Natural killer cell (primary cell): ENCODE results near the gene XAF1. TPM values are rescaled to one million over a fixed set of nuclear protein-coding genes. Genes with fewer than 3 reads are reported as not detected.

Experiments
- ATAC-seq, 3 donors: fragments of 150-1000 bp in 2 of 3; fragments of 200-7000 bp in 1 of 3; cut with Tn5 transposase; 1 replicate in 1 of 3; 2 replicates in 2 of 3; pipeline ENCODE4 v1.10.0; 2021; ENCODE audit warnings: mild to moderate bottlenecking in 2 of 3, moderate library complexity in 2 of 3
- DNase-seq, 2 donors: peaks; one replicate each; pipeline versions ENCODE4 v3.0.0 to v3.0.0-alpha.2; 2013 to 2021; ENCODE audit warnings: mixed read lengths in 1 of 2
- H3K27ac ChIP-seq: one replicate; pipeline ENCODE4 v1.5.1; 2013; ENCODE audit warnings: mild to moderate bottlenecking, low read length
- H3K27me3 ChIP-seq: one replicate; pipeline ENCODE4 v1.6.1; 2013; ENCODE audit warnings: low read length; ENCODE audit not compliant: control insufficient read depth, insufficient read depth
- H3K36me3 ChIP-seq: one replicate; pipeline ENCODE4 v1.6.1; 2013; ENCODE audit warnings: low read length; ENCODE audit not compliant: control insufficient read depth, insufficient read depth
- H3K4me1 ChIP-seq: one replicate; pipeline ENCODE4 v1.6.1; 2013; ENCODE audit warnings: low read length; ENCODE audit not compliant: control insufficient read depth, insufficient read depth
- H3K4me3 ChIP-seq: one replicate; pipeline ENCODE4 v1.5.1; 2013; ENCODE audit warnings: low read length
- H3K9me3 ChIP-seq: one replicate; pipeline ENCODE4 v1.6.1; 2013; ENCODE audit warnings: low read length; ENCODE audit not compliant: control insufficient read depth, insufficient read depth
- H3K27ac Mint-ChIP-seq, 2 donors: one replicate each; pipeline ENCODE4 v1.8.0; 2022; ENCODE audit warnings: mild to moderate bottlenecking in 2 of 2, mixed read lengths in 2 of 2, moderate library complexity in 1 of 2
- H3K27me3 Mint-ChIP-seq, 2 donors: one replicate each; pipeline ENCODE4 v1.8.0; 2022; ENCODE audit warnings: low read depth in 2 of 2, mixed read lengths in 2 of 2
- H3K36me3 Mint-ChIP-seq: one replicate; pipeline ENCODE4 v1.8.0; 2022; ENCODE audit warnings: mixed read lengths
- H3K4me1 Mint-ChIP-seq, 2 donors: one replicate each; pipeline ENCODE4 v1.8.0; 2022; ENCODE audit warnings: mixed read lengths in 2 of 2
- H3K4me3 Mint-ChIP-seq: one replicate; pipeline ENCODE4 v1.8.0; 2022; ENCODE audit warnings: mild to moderate bottlenecking, moderate library complexity, mixed read lengths
- H3K9me3 Mint-ChIP-seq, 2 donors: one replicate each; pipeline ENCODE4 v1.8.0; 2022; ENCODE audit warnings: mixed read lengths in 2 of 2
- WGBS: methylation state at CpG from one replicate; pipeline ENCODE4 v1.1.7; 2013; ENCODE audit warnings: missing lambda C conversion rate; ENCODE audit not compliant: insufficient coverage; 5-methylcytosine and 5-hydroxymethylcytosine counted together
- intact Hi-C: fragments of 100-400 bp; cut with micrococcal nuclease; formaldehyde crosslinking; loops from one replicate; pipeline ENCODE4 v1.14.2; 2022
- total RNA-seq, 4 donors: library from RNA; stranded (reverse); fragments of 120-200 nt in 1 of 4; gene quantifications; one replicate each; pipeline versions ENCODE4 v1.2.3 to v1.2.4, GENCODE V29; 2013 to 2022
- TF ChIP-seq, protein P1 (sequence below): fragments of 200-600 bp; IDR thresholded peaks from one replicate; pipeline ENCODE4 v1.8.0; 2022; ENCODE audit warnings: antibody characterized with exemption

Gene XAF1
- total RNA-seq, 3 donors from 2014 or later (not counting 1 experiment from before 2014, with no cell fraction given): 64.2 to 130 (median 97.4) TPM

DNA sequence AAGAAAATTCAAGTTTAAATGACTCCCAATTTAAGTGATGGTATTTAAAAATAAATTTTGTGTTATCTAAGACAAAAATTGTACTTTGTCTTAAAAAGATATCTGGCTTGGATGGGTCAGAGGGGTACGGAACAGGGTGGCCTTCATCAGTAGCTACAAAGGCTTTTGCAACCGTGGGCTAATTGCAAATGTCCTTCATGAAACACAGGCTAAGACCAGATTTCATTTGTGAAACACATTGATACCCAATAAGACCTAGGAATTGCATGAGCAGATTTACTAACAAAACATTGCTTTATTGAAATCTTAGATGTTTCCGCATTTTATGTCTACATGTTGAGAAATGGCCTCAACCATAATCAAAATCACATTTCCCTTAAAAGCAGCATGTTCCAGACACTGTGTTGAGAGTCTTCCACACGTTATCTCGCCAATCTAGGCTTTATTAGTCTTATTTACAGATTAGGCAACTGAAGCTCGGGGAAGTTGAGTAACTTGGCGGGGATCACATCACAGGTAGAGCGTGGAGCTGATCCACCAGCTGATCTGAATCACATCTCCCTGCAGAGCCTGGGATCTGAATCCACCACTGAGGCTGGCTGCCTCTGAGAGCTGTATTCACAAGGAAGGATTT, 42.0 kb downstream of the XAF1 start:
- intact Hi-C loops: no loop called here
- no peaks in the 10 kb centered on the region for H3K36me3 Mint-ChIP-seq
- peaks cover 13 to 33% of the 10 kb centered on the region in 2 donors for H3K27me3 Mint-ChIP-seq

DNA sequence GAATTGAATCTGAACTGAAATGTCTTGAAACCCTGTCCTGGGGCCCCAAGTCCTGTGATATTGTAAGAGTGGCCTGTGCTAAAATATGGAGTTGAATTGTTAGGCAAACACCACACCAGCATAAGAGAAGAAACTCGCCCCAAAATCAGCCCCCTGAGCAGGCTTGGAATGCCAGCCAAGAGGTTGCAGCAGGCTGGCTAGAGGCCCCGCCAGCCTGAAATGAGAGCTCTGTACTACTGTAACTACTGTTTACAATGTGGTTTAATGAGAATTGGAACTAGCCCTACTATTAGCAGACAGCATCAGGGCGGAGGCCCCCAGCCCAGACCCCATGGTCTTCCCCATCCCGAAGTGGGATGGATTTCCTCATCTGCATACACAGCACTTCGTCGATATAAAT, 43.9 kb downstream of the XAF1 start:
- intact Hi-C loops: no loop called here
- TF ChIP-seq, protein P1, sequence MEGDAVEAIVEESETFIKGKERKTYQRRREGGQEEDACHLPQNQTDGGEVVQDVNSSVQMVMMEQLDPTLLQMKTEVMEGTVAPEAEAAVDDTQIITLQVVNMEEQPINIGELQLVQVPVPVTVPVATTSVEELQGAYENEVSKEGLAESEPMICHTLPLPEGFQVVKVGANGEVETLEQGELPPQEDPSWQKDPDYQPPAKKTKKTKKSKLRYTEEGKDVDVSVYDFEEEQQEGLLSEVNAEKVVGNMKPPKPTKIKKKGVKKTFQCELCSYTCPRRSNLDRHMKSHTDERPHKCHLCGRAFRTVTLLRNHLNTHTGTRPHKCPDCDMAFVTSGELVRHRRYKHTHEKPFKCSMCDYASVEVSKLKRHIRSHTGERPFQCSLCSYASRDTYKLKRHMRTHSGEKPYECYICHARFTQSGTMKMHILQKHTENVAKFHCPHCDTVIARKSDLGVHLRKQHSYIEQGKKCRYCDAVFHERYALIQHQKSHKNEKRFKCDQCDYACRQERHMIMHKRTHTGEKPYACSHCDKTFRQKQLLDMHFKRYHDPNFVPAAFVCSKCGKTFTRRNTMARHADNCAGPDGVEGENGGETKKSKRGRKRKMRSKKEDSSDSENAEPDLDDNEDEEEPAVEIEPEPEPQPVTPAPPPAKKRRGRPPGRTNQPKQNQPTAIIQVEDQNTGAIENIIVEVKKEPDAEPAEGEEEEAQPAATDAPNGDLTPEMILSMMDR: no peak
- no peaks in the 10 kb centered on the region for H3K9me3 ChIP-seq
- H3K4me3 Mint-ChIP-seq: no peak overlapping the region
- H3K27me3 Mint-ChIP-seq: peaks cover 10 to 31% of the 10 kb centered on the region in 2 donors
- no peaks in the 10 kb centered on the region for H3K27me3 ChIP-seq
- H3K36me3 Mint-ChIP-seq: no peaks in the 10 kb centered on the region
- DNase-seq (no peak), ATAC-seq (no peak)
- H3K36me3 ChIP-seq: no peaks in the 10 kb centered on the region
- no peak overlapping the region for H3K27ac ChIP-seq
- H3K4me1 Mint-ChIP-seq: no peaks in the 10 kb centered on the region
- H3K27ac Mint-ChIP-seq: no peak overlapping the region
- no peaks in the 10 kb centered on the region for H3K9me3 Mint-ChIP-seq
- WGBS: 93% methylated on average over 5 of the region's 6 CpGs
- H3K4me1 ChIP-seq: no peaks in the 10 kb centered on the region
- H3K4me3 ChIP-seq: no peak overlapping the region

More for the DNA sequence above, 42.0 kb downstream of the XAF1 start:
- Mint-ChIP-seq H3K4me3 (no peak overlapping the region), H3K4me1 (no peaks in the 10 kb centered on the region), H3K27ac (no peak overlapping the region), H3K9me3 (no peaks in the 10 kb centered on the region)
- Histone ChIP-seq H3K4me3 (no peak overlapping the region), H3K4me1 (no peaks in the 10 kb centered on the region), H3K27me3 (no peaks in the 10 kb centered on the region), H3K36me3 (no peaks in the 10 kb centered on the region), H3K9me3 (no peaks in the 10 kb centered on the region), H3K27ac (no peak overlapping the region)
- TF ChIP-seq, protein P1: no peak
- WGBS: 90% methylated on average over 8 of the region's 8 CpGs
- ATAC-seq: no peak
- DNase-seq: no peak

DNA sequence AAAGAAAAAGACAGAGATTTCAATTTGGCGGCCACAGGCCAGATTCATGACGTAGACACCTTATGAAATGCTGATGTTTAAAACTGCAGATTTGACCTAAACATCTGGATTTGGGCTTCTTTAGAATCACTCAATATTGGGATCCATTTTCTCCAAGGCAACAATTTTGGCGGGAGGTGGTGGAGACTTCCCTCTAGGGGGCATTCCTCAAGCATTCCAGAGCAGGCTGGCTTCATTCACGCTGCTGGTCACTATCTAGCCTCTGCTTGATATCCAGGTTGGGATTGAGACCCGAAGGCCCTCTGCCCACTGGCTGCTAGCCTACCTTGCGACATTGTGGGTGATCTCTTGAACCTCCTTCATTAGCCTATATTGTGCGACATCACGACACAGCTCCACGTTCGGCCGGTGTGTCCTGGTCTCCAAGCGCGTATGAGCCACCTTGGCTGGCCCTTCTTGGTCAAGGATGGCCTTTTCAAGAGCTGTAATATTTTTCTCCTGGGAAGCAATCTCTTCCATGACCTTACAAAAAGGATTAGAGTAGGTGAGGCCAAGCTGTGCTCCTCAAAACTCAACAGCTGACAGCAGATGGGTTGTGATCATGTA, 44.7 kb downstream of the XAF1 start:
- no peaks in the 10 kb centered on the region for H3K9me3 ChIP-seq
- WGBS: 91% methylated on average over 13 of the region's 13 CpGs
- H3K36me3 ChIP-seq: no peaks in the 10 kb centered on the region
- Mint-ChIP-seq H3K36me3 (no peaks in the 10 kb centered on the region), H3K9me3 (no peaks in the 10 kb centered on the region), H3K4me3 (no peak overlapping the region), H3K4me1 (no peaks in the 10 kb centered on the region), H3K27ac (no peak overlapping the region), H3K27me3 (peaks cover 16 to 39% of the 10 kb centered on the region in 2 donors)
- ATAC-seq: no peak
- no peak overlapping the region for H3K4me3 ChIP-seq
- H3K4me1 ChIP-seq: no peaks in the 10 kb centered on the region
- DNase-seq: no peak
- no peaks in the 10 kb centered on the region for H3K27me3 ChIP-seq
- intact Hi-C loops: no loop called here
- TF ChIP-seq, protein P1: peak; percentile 33
- H3K27ac ChIP-seq: no peak overlapping the region

DNA sequence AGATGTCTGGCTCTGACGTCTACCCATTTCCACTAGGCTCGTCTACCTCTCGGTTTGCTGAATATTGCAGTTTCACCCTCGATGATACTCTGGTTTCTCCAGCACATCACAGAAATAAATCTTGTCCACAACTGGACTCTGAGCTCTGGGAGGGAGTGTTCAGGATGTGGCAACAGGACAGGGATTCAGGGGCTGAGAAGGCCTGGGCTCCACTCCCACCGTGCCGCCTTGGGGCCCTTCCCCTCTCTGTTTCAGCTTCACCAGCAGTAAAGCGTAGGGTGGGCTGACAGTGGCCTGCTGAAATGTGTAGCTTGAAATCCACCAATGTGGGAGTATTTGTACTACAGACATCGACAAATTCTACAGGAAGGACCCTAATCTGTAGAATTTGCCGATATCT, 55.7 kb downstream of the XAF1 start:
- H3K36me3 ChIP-seq: no peaks in the 10 kb centered on the region
- H3K4me3 Mint-ChIP-seq: no peak overlapping the region
- H3K9me3 Mint-ChIP-seq: peaks cover 0 to 2% of the 10 kb centered on the region in 2 donors
- H3K4me3 ChIP-seq: no peak overlapping the region
- TF ChIP-seq, protein P1: no peak
- DNase-seq (no peak), ATAC-seq (no peak)
- no peaks in the 10 kb centered on the region for H3K27me3 ChIP-seq
- 94% methylated on average over 9 of the region's 9 CpGs for WGBS
- H3K27ac Mint-ChIP-seq: no peak overlapping the region
- intact Hi-C loops: no loop called here
- no peaks in the 10 kb centered on the region for H3K4me1 ChIP-seq
- H3K27ac ChIP-seq: no peak overlapping the region
- peaks cover 22 to 31% of the 10 kb centered on the region in 2 donors for H3K27me3 Mint-ChIP-seq
- H3K4me1 Mint-ChIP-seq: no peaks in the 10 kb centered on the region
- no peaks in the 10 kb centered on the region for H3K36me3 Mint-ChIP-seq
- H3K9me3 ChIP-seq: no peaks in the 10 kb centered on the region
